ENCODE results near the gene TWF1. TPM values are rescaled to one million over a fixed set of nuclear protein-coding genes. Genes with fewer than 3 reads are reported as not detected.

The TWF1 gene
- total RNA-seq, 2 experiments from 2014 or later: 72.3 to 77.5 TPM

GRCh38 chr12:43786899-43787693 is 19.0 kb downstream of the TWF1 start:
- Mint-ChIP-seq H3K27ac (no peak overlapping the region), H3K4me3 (no peak overlapping the region), H3K27me3 (no peaks in the 10 kb centered on the region), H3K4me1 (ENCODE audit: low read depth) (no peaks in the 10 kb centered on the region), H3K36me3 (ENCODE audit: low read depth) (peaks cover 60% of the 10 kb centered on the region), H3K9me3 (no peaks in the 10 kb centered on the region)
- no peak overlapping the region for H3K4me3 ChIP-seq (ENCODE audit: low read length)
- intact Hi-C loops (cut with DNase I, micrococcal nuclease): no loop called here
- TF ChIP-seq, protein P1, sequence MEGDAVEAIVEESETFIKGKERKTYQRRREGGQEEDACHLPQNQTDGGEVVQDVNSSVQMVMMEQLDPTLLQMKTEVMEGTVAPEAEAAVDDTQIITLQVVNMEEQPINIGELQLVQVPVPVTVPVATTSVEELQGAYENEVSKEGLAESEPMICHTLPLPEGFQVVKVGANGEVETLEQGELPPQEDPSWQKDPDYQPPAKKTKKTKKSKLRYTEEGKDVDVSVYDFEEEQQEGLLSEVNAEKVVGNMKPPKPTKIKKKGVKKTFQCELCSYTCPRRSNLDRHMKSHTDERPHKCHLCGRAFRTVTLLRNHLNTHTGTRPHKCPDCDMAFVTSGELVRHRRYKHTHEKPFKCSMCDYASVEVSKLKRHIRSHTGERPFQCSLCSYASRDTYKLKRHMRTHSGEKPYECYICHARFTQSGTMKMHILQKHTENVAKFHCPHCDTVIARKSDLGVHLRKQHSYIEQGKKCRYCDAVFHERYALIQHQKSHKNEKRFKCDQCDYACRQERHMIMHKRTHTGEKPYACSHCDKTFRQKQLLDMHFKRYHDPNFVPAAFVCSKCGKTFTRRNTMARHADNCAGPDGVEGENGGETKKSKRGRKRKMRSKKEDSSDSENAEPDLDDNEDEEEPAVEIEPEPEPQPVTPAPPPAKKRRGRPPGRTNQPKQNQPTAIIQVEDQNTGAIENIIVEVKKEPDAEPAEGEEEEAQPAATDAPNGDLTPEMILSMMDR (IDR thresholded peaks at IDR 0.05): no peak
- no peak for ATAC-seq (ENCODE audit: poor library complexity)
- H3K27ac ChIP-seq (ENCODE audit: low read depth in 1 of 2, low read length in 2 of 2): peak overlapping the region in 1 of 2 donors; percentile 23
- POLR2A ChIA-PET: interaction anchor here (0.6 kb wide), 1 partner anchor 72 kb away, joined by 3 read pairs; no protein-coding TSS in a partner anchor
- no peak for DNase-seq
- CTCF ChIA-PET: no interaction called here
- H3K4me1 ChIP-seq (ENCODE audit: insufficient read depth, low read length): no peaks in the 10 kb centered on the region
- no peaks in the 10 kb centered on the region for H3K27me3 ChIP-seq (ENCODE audit: control insufficient read depth in 1 of 2, insufficient read depth in 2 of 2, low read length in 2 of 2)
- H3K9me3 ChIP-seq (ENCODE audit: control insufficient read depth in 1 of 2, insufficient read depth in 1 of 2, low read length in 2 of 2): no peaks in the 10 kb centered on the region
- H3K36me3 ChIP-seq (ENCODE audit: insufficient read depth, low read length): peaks cover 60% of the 10 kb centered on the region

- no peak overlapping the region for H3K4me3 ChIP-seq (ENCODE audit: low read length)
- H3K4me1 ChIP-seq (ENCODE audit: insufficient read depth, low read length): no peaks in the 10 kb centered on the region
- Mint-ChIP-seq H3K27ac (no peak overlapping the region), H3K27me3 (no peaks in the 10 kb centered on the region), H3K36me3 (ENCODE audit: low read depth) (peaks cover 53% of the 10 kb centered on the region), H3K4me1 (ENCODE audit: low read depth) (peaks cover 8% of the 10 kb centered on the region), H3K9me3 (no peaks in the 10 kb centered on the region), H3K4me3 (no peak overlapping the region)
- intact Hi-C loops (cut with DNase I, micrococcal nuclease): loop anchor here (1.0 kb wide), 1 partner anchor 106 kb away; no protein-coding TSS in a partner anchor
- H3K9me3 ChIP-seq (ENCODE audit: control insufficient read depth in 1 of 2, insufficient read depth in 1 of 2, low read length in 2 of 2): no peaks in the 10 kb centered on the region
- H3K27me3 ChIP-seq (ENCODE audit: control insufficient read depth in 1 of 2, insufficient read depth in 2 of 2, low read length in 2 of 2): no peaks in the 10 kb centered on the region
- H3K36me3 ChIP-seq (ENCODE audit: insufficient read depth, low read length): peaks cover 76% of the 10 kb centered on the region
- peak; percentile 82 for ATAC-seq (ENCODE audit: poor library complexity)
- TF ChIP-seq, protein P1 (IDR thresholded peaks at IDR 0.05): peak; percentile 50
- DNase-seq: peak in 5 of 14 experiments; percentile 7 to 64 (median 43)
- POLR2A ChIA-PET: interaction anchor here (1.6 to 1.7 kb wide), 2 partner anchors 30 to 106 kb away, joined by 4 to 12 read pairs; no protein-coding TSS in a partner anchor
- CTCF ChIA-PET: interaction anchor here (0.7 to 3.7 kb wide), 4 partner anchors 24 to 106 kb away, joined by 3 to 50 read pairs (median 5); no protein-coding TSS in a partner anchor
- H3K27ac ChIP-seq (ENCODE audit: low read depth in 1 of 2, low read length in 2 of 2): no peak overlapping the region
Measured at GRCh38 chr12:43776498-43776897, 29.6 kb downstream of the TWF1 start.

DNA sequence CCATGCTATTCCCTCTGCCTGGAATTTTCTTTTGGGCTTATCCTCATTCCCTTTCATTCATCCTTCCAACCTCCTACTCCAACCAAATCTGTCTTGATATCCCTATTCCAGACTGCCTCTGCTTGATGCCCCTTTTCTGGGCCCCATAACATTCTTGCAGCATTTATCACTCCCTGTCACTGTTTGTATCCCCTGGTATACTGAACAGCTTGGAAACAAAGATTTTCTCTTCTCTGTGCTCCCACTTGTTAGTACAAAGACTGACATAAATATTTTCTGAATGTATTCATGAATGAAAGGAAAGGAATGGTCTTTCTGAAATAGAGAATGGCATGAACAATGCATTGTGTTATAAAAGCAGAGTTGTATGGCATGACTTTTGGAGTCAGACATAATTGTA is 39.8 kb downstream of the TWF1 start:
- no peaks in the 10 kb centered on the region for H3K27me3 Mint-ChIP-seq
- Histone ChIP-seq H3K27ac (ENCODE audit: low read depth in 1 of 2, low read length in 2 of 2) (no peak overlapping the region), H3K36me3 (ENCODE audit: insufficient read depth, low read length) (peaks cover 35% of the 10 kb centered on the region), H3K9me3 (ENCODE audit: control insufficient read depth in 1 of 2, insufficient read depth in 1 of 2, low read length in 2 of 2) (no peaks in the 10 kb centered on the region), H3K4me1 (ENCODE audit: insufficient read depth, low read length) (peaks cover 9% of the 10 kb centered on the region), H3K4me3 (ENCODE audit: low read length) (no peak overlapping the region), H3K27me3 (ENCODE audit: control insufficient read depth in 1 of 2, insufficient read depth in 2 of 2, low read length in 2 of 2) (no peaks in the 10 kb centered on the region)
- no peaks in the 10 kb centered on the region for H3K9me3 Mint-ChIP-seq
- POLR2A ChIA-PET: no interaction called here
- peaks cover 32% of the 10 kb centered on the region for H3K36me3 Mint-ChIP-seq (ENCODE audit: low read depth)
- intact Hi-C loops (cut with DNase I, micrococcal nuclease): no loop called here
- CTCF ChIA-PET: interaction anchor here (0.7 to 1.1 kb wide), 3 partner anchors 27 to 116 kb away, joined by 3 to 4 read pairs (median 4); no protein-coding TSS in a partner anchor
- no peak overlapping the region for H3K4me3 Mint-ChIP-seq
- H3K4me1 Mint-ChIP-seq (ENCODE audit: low read depth): peaks cover 54% of the 10 kb centered on the region
- TF ChIP-seq, protein P1 (IDR thresholded peaks at IDR 0.05): no peak
- no peak overlapping the region for H3K27ac Mint-ChIP-seq
- DNase-seq: no peak
- no peak for ATAC-seq (ENCODE audit: poor library complexity)
